Vagina (tissue), 2 donors: ENCODE data around the gene RIN3. TPM values are rescaled to one million over a fixed set of nuclear protein-coding genes. Genes with fewer than 3 reads are reported as not detected.

Source experiments
- DNase-seq, 2 donors: peaks; one replicate each; pipeline ENCODE4 v3.0.0-alpha.2; 2017; ENCODE audit errors: extremely low spot score in 2 of 2
- H3K27ac ChIP-seq: fragments of 200-600 bp; sonication (generic); one replicate; pipeline ENCODE4 v1.5.1; 2019
- H3K27me3 ChIP-seq: fragments of 200-600 bp; sonication (generic); one replicate; pipeline ENCODE4 v1.5.1; 2019
- H3K36me3 ChIP-seq, 2 donors: fragments of 200-600 bp; sonication (generic); one replicate each; pipeline ENCODE4 v1.5.1; 2017 to 2019
- H3K4me1 ChIP-seq: fragments of 200-600 bp; sonication (generic); one replicate; pipeline ENCODE4 v1.5.1; 2019
- H3K4me3 ChIP-seq, 2 donors: fragments of 200-600 bp; sonication (generic); 1 replicate in 1 of 2; 2 replicates in 1 of 2; pipeline ENCODE4 v1.5.1; 2016 to 2019
- H3K9me3 ChIP-seq: fragments of 200-600 bp; sonication (generic); one replicate; pipeline ENCODE4 v1.5.1; 2019
- POLR2A ChIP-seq, 2 donors: fragments of 450-650 bp; IDR thresholded peaks; one replicate each; pipeline ENCODE4 v1.6.1; 2017; ENCODE audit warnings: antibody characterized with exemption in 2 of 2, mild to moderate bottlenecking in 2 of 2, moderate library complexity in 2 of 2
- POLR2AphosphoS5 ChIP-seq, 2 donors: sonication (generic); formaldehyde crosslinking; IDR thresholded peaks; one replicate each; pipeline ENCODE4 v1.9.0; 2017; ENCODE audit warnings: antibody characterized with exemption in 2 of 2, mild to moderate bottlenecking in 2 of 2, low read depth in 1 of 2; ENCODE audit not compliant: insufficient read depth in 1 of 2
- intact Hi-C: fragments of 100-400 bp; cut with DNase I; formaldehyde crosslinking; loops from one replicate; pipeline ENCODE4 v1.15.1; 2023
- total RNA-seq: library from RNA; depleted of rRNA; stranded (reverse); fragments of >200 nt; gene quantifications from one replicate; pipeline ENCODE4 v1.2.3, GENCODE V29; 2016
- TF ChIP-seq, protein P1 (sequence below), 3 experiments: fragments of 450-650 bp in 2 of 3; fragments of 200-600 bp in 1 of 3; sonication (generic) in 1 of 3; IDR thresholded peaks; one replicate each; pipeline ENCODE4 v1.5.1; 2017 to 2019; ENCODE audit warnings: antibody characterized with exemption in 3 of 3, mild to moderate bottlenecking in 2 of 3, moderate library complexity in 2 of 3

Gene RIN3
- total RNA-seq, 1 donor from 2014 or later = 22.6 TPM

DNA sequence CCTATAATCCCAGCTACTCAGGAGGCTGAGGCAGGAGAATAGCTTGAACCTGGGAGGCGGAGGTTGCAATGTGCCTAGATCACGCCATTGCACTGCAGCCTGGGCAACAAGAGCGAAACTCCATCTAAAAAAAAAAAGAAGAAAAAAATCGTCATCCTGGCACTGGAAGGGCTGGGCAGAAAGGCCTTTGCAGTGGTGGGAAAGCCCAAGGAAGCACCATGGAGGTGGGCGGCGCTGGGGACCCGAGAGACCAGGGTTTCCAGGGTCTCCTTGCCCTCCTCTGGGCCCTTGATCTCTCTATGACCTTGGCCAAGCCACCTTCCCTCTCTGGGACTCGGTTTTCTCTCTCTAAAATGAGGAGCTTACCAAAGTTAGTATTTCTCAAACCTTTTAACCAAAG lies 169.5 kb downstream of the RIN3 start:
- Histone ChIP-seq H3K4me3 (no peak overlapping the region), H3K27me3 (no peaks in the 10 kb centered on the region), H3K4me1 (peaks cover 17% of the 10 kb centered on the region), H3K36me3 (peaks cover 0 to 5% of the 10 kb centered on the region in 2 donors), H3K9me3 (no peaks in the 10 kb centered on the region), H3K27ac (no peak overlapping the region)
- no peak for TF ChIP-seq POLR2AphosphoS5 (IDR thresholded peaks at IDR 0.05; ENCODE audit: insufficient read depth in 1 of 2, low read depth in 1 of 2)
- TF ChIP-seq, protein P1, sequence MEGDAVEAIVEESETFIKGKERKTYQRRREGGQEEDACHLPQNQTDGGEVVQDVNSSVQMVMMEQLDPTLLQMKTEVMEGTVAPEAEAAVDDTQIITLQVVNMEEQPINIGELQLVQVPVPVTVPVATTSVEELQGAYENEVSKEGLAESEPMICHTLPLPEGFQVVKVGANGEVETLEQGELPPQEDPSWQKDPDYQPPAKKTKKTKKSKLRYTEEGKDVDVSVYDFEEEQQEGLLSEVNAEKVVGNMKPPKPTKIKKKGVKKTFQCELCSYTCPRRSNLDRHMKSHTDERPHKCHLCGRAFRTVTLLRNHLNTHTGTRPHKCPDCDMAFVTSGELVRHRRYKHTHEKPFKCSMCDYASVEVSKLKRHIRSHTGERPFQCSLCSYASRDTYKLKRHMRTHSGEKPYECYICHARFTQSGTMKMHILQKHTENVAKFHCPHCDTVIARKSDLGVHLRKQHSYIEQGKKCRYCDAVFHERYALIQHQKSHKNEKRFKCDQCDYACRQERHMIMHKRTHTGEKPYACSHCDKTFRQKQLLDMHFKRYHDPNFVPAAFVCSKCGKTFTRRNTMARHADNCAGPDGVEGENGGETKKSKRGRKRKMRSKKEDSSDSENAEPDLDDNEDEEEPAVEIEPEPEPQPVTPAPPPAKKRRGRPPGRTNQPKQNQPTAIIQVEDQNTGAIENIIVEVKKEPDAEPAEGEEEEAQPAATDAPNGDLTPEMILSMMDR (IDR thresholded peaks at IDR 0.05) = no peak
- TF ChIP-seq POLR2A (IDR thresholded peaks at IDR 0.05) = no peak
- DNase-seq = no peak
- intact Hi-C loops = loop anchor here (10.0 kb wide), 1 partner anchor 102 kb away; no protein-coding TSS in a partner anchor

GRCh38 chr14:92684801-92685560 lies 171.4 kb downstream of the RIN3 start:
- Histone ChIP-seq H3K27ac (no peak overlapping the region), H3K36me3 (no peaks in the 10 kb centered on the region), H3K9me3 (no peaks in the 10 kb centered on the region), H3K27me3 (no peaks in the 10 kb centered on the region), H3K4me3 (no peak overlapping the region), H3K4me1 (peaks cover 17% of the 10 kb centered on the region)
- TF ChIP-seq POLR2AphosphoS5 (IDR thresholded peaks at IDR 0.05; ENCODE audit: insufficient read depth in 1 of 2, low read depth in 1 of 2) (no peak), POLR2A (IDR thresholded peaks at IDR 0.05) (no peak)
- TF ChIP-seq, protein P1 (IDR thresholded peaks at IDR 0.05) = no peak
- DNase-seq = no peak
- intact Hi-C loops = loop anchor here (10.0 kb wide), 1 partner anchor 100 kb away; no protein-coding TSS in a partner anchor

DNA sequence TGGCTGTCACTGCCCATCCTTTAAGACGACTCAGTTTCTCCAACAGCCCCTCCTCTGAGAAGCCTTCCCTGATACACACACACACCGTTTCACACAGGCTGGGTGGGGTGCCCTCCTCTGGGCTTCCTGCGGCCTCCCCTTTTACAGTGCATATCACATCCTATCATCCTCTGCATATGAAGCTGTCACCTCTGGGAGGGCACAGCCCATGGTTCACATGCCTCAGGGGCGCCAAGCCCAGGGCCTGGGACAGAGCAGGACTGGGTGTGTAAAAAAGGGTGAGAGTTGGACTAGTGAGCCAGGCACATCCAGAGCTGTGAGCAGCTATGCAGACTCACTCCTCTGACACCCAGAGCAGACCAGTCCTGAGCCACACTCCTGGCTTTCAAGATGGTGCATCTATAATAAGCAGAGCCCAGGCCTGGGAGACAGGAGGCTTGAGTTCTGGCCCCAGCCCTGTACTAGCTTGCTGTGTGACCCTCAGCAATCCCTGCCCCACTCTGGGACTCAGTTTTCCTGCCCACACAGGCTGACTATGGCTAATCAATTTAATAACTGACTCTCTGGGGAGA lies 172.3 kb downstream of the RIN3 start:
- TF ChIP-seq POLR2AphosphoS5 (IDR thresholded peaks at IDR 0.05; ENCODE audit: insufficient read depth in 1 of 2, low read depth in 1 of 2) (no peak), POLR2A (IDR thresholded peaks at IDR 0.05) (no peak)
- TF ChIP-seq, protein P1 (IDR thresholded peaks at IDR 0.05) = no peak
- intact Hi-C loops = loop anchor here (10.0 kb wide), 1 partner anchor 99 kb away; no protein-coding TSS in a partner anchor
- Histone ChIP-seq H3K36me3 (no peaks in the 10 kb centered on the region), H3K27me3 (no peaks in the 10 kb centered on the region), H3K9me3 (no peaks in the 10 kb centered on the region), H3K4me1 (peaks cover 13% of the 10 kb centered on the region), H3K27ac (no peak overlapping the region), H3K4me3 (no peak overlapping the region)
- DNase-seq = no peak

DNA sequence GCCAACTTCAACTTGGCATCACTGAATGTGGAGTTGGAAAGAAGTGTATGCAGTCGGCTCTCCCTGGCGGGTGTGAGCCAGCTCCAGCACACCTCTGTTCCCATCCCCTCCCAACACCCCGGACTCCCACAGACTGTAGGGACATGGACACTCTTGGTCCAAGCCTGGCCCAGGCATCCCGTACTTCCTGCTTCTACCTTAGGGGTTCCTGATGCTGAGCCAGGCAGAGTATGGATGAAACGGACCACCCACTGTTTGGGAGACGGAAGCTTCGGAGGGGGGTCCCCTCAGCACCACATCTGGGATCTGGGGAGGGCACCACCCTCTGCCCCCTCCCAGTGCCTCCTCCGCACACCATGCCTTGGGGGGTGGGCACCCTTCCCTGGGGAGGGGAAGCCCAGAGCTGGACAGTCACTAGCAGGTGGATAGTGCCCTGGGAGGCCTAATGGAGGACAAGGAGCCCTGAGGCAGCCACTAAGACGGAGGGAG lies 172.9 kb downstream of the RIN3 start:
- intact Hi-C loops = loop anchor here (10.0 kb wide), 1 partner anchor 98 kb away; no protein-coding TSS in a partner anchor
- DNase-seq = no peak
- H3K4me1 ChIP-seq = peaks cover 9% of the 10 kb centered on the region
- H3K9me3 ChIP-seq = no peaks in the 10 kb centered on the region
- peak overlapping the region; percentile 14 for H3K27ac ChIP-seq
- TF ChIP-seq POLR2A (IDR thresholded peaks at IDR 0.05) (no peak), POLR2AphosphoS5 (IDR thresholded peaks at IDR 0.05; ENCODE audit: insufficient read depth in 1 of 2, low read depth in 1 of 2) (no peak)
- TF ChIP-seq, protein P1 (IDR thresholded peaks at IDR 0.05) = no peak
- no peaks in the 10 kb centered on the region for H3K27me3 ChIP-seq
- no peaks in the 10 kb centered on the region for H3K36me3 ChIP-seq
- peak overlapping the region in 1 of 2 donors; percentile 38 for H3K4me3 ChIP-seq
